BLaER1 (cell line): Measurements from ENCODE around the gene WIPF3.

Source experiments
- H3K27ac ChIP-seq: shearing (Covaris generic); formaldehyde crosslinking; 2 replicates; pipeline ENCODE4 v1.8.1; 2022
- H3K27me3 ChIP-seq: shearing (Covaris generic); formaldehyde crosslinking; 2 replicates; pipeline ENCODE4 v1.8.1; 2022
- H3K36me3 ChIP-seq: shearing (Covaris generic); formaldehyde crosslinking; 2 replicates; pipeline ENCODE4 v1.8.1; 2022
- H3K4me1 ChIP-seq: shearing (Covaris generic); formaldehyde crosslinking; 2 replicates; pipeline ENCODE4 v1.8.1; 2022
- H3K4me2 ChIP-seq: shearing (Covaris generic); formaldehyde crosslinking; 2 replicates; pipeline ENCODE4 v1.8.1; 2022
- H3K4me3 ChIP-seq: shearing (Covaris generic); formaldehyde crosslinking; 2 replicates; pipeline ENCODE4 v1.8.1; 2022
- H3K9ac ChIP-seq: shearing (Covaris generic); formaldehyde crosslinking; 2 replicates; pipeline ENCODE4 v1.8.1; 2022
- H3K9me3 ChIP-seq: shearing (Covaris generic); formaldehyde crosslinking; 2 replicates; pipeline ENCODE4 v1.8.1; 2022
- H4K20me1 ChIP-seq: shearing (Covaris generic); formaldehyde crosslinking; 2 replicates; pipeline ENCODE4 v1.8.1; 2022
- Cebpa-rat ChIP-seq: shearing (Covaris generic); IDR thresholded peaks from 2 replicates; pipeline ENCODE4 v1.8.1; 2022

WIPF3 gene

GRCh38 chr7:29921404-29922010 is 115.2 kb downstream of the WIPF3 start:
- H3K4me3 ChIP-seq, result no peak overlapping the region
- H3K27me3 ChIP-seq, result no peaks in the 10 kb centered on the region
- no peaks in the 10 kb centered on the region for H4K20me1 ChIP-seq
- H3K4me1 ChIP-seq, result no peaks in the 10 kb centered on the region
- no peaks in the 10 kb centered on the region for H3K36me3 ChIP-seq
- TF ChIP-seq Cebpa-rat, result no peak
- H3K4me2 ChIP-seq, result no peak overlapping the region
- no peak overlapping the region for H3K9ac ChIP-seq
- H3K9me3 ChIP-seq, result no peaks in the 10 kb centered on the region
- H3K27ac ChIP-seq, result no peak overlapping the region

- H4K20me1 ChIP-seq, result no peaks in the 10 kb centered on the region
- no peaks in the 10 kb centered on the region for H3K27me3 ChIP-seq
- no peak overlapping the region for H3K9ac ChIP-seq
- no peaks in the 10 kb centered on the region for H3K4me1 ChIP-seq
- no peak overlapping the region for H3K4me2 ChIP-seq
- no peak for TF ChIP-seq Cebpa-rat
- no peaks in the 10 kb centered on the region for H3K9me3 ChIP-seq
- H3K36me3 ChIP-seq, result no peaks in the 10 kb centered on the region
- no peak overlapping the region for H3K27ac ChIP-seq
- no peak overlapping the region for H3K4me3 ChIP-seq
Observed at GRCh38 chr7:29922921-29923700, 116.8 kb downstream of the WIPF3 start.

- H3K27me3 ChIP-seq, result no peaks in the 10 kb centered on the region
- no peak overlapping the region for H3K4me2 ChIP-seq
- no peaks in the 10 kb centered on the region for H3K9me3 ChIP-seq
- no peak overlapping the region for H3K9ac ChIP-seq
- no peaks in the 10 kb centered on the region for H3K4me1 ChIP-seq
- H3K4me3 ChIP-seq, result no peak overlapping the region
- H3K27ac ChIP-seq, result no peak overlapping the region
- no peaks in the 10 kb centered on the region for H4K20me1 ChIP-seq
- H3K36me3 ChIP-seq, result no peaks in the 10 kb centered on the region
- no peak for TF ChIP-seq Cebpa-rat
Observed at GRCh38 chr7:29924006-29924405, 117.7 kb downstream of the WIPF3 start.

- H3K4me1 ChIP-seq, result no peaks in the 10 kb centered on the region
- TF ChIP-seq Cebpa-rat, result no peak
- H3K27ac ChIP-seq, result no peak overlapping the region
Observed at GRCh38 chr7:29924684-29925083, 118.4 kb downstream of the WIPF3 start.

GRCh38 chr7:29926216-29926615 is 119.9 kb downstream of the WIPF3 start:
- Histone ChIP-seq H3K9me3 (no peaks in the 10 kb centered on the region), H3K27me3 (no peaks in the 10 kb centered on the region), H4K20me1 (no peaks in the 10 kb centered on the region), H3K4me2 (no peak overlapping the region), H3K4me3 (no peak overlapping the region), H3K27ac (no peak overlapping the region), H3K36me3 (no peaks in the 10 kb centered on the region), H3K9ac (no peak overlapping the region), H3K4me1 (no peaks in the 10 kb centered on the region)
- TF ChIP-seq Cebpa-rat, result no peak

More at GRCh38 chr7:29924684-29925083, 118.4 kb downstream of the WIPF3 start:
- no peaks in the 10 kb centered on the region for H3K36me3 ChIP-seq
- H3K9me3 ChIP-seq, result no peaks in the 10 kb centered on the region
- H3K4me3 ChIP-seq, result no peak overlapping the region
- H4K20me1 ChIP-seq, result no peaks in the 10 kb centered on the region
- no peak overlapping the region for H3K9ac ChIP-seq
- H3K27me3 ChIP-seq, result no peaks in the 10 kb centered on the region
- H3K4me2 ChIP-seq, result no peak overlapping the region

GRCh38 chr7:29926741-29927140 is 120.4 kb downstream of the WIPF3 start:
- H3K9ac ChIP-seq, result no peak overlapping the region
- no peaks in the 10 kb centered on the region for H3K36me3 ChIP-seq
- H3K27ac ChIP-seq, result no peak overlapping the region
- no peaks in the 10 kb centered on the region for H3K27me3 ChIP-seq
- no peak for TF ChIP-seq Cebpa-rat
- no peaks in the 10 kb centered on the region for H4K20me1 ChIP-seq
- H3K4me2 ChIP-seq, result no peak overlapping the region
- H3K4me1 ChIP-seq, result no peaks in the 10 kb centered on the region
- no peak overlapping the region for H3K4me3 ChIP-seq
- no peaks in the 10 kb centered on the region for H3K9me3 ChIP-seq

GRCh38 chr7:29929018-29929807 is 122.9 kb downstream of the WIPF3 start:
- Histone ChIP-seq H3K9me3 (no peaks in the 10 kb centered on the region), H3K36me3 (no peaks in the 10 kb centered on the region), H3K27me3 (no peaks in the 10 kb centered on the region), H3K9ac (no peak overlapping the region), H3K4me1 (no peaks in the 10 kb centered on the region), H3K4me2 (no peak overlapping the region), H4K20me1 (no peaks in the 10 kb centered on the region), H3K4me3 (no peak overlapping the region), H3K27ac (no peak overlapping the region)
- no peak for TF ChIP-seq Cebpa-rat

GRCh38 chr7:29935111-29935510 is 128.8 kb downstream of the WIPF3 start:
- Histone ChIP-seq H4K20me1 (no peaks in the 10 kb centered on the region), H3K27ac (no peak overlapping the region), H3K36me3 (no peaks in the 10 kb centered on the region), H3K4me3 (no peak overlapping the region), H3K9me3 (0 out of 2 replicates have a peak, but pooled peaks cover 7% of the 10 kb centered on the region), H3K9ac (no peak overlapping the region), H3K27me3 (no peaks in the 10 kb centered on the region), H3K4me2 (no peak overlapping the region), H3K4me1 (no peaks in the 10 kb centered on the region)
- no peak for TF ChIP-seq Cebpa-rat

- Histone ChIP-seq H3K27ac (no peak overlapping the region), H3K4me1 (no peaks in the 10 kb centered on the region), H3K36me3 (no peaks in the 10 kb centered on the region), H3K9me3 (0 out of 2 replicates have a peak, but pooled peaks cover 7% of the 10 kb centered on the region), H3K9ac (no peak overlapping the region), H3K4me3 (no peak overlapping the region), H3K27me3 (no peaks in the 10 kb centered on the region), H4K20me1 (no peaks in the 10 kb centered on the region), H3K4me2 (no peak overlapping the region)
- no peak for TF ChIP-seq Cebpa-rat
Observed at GRCh38 chr7:29937132-29937531, 130.8 kb downstream of the WIPF3 start.

GRCh38 chr7:29940199-29940598 is 133.9 kb downstream of the WIPF3 start:
- no peak for TF ChIP-seq Cebpa-rat
- no peak overlapping the region for H3K9ac ChIP-seq
- H3K9me3 ChIP-seq, result 0 out of 2 replicates have a peak, but pooled peaks cover 7% of the 10 kb centered on the region
- no peak overlapping the region for H3K27ac ChIP-seq
- H3K27me3 ChIP-seq, result no peaks in the 10 kb centered on the region
- no peaks in the 10 kb centered on the region for H3K36me3 ChIP-seq
- no peaks in the 10 kb centered on the region for H4K20me1 ChIP-seq
- no peak overlapping the region for H3K4me3 ChIP-seq
- H3K4me1 ChIP-seq, result no peaks in the 10 kb centered on the region
- H3K4me2 ChIP-seq, result no peak overlapping the region
